Measurements from ENCODE around the gene SFTA2.

- TF ChIP-seq EZH2phosphoT487 (IDR thresholded peaks at IDR 0.05; ENCODE audit: insufficient read depth, low read depth), result no peak
- TF ChIP-seq EZH2 (IDR thresholded peaks at IDR 0.05; ENCODE audit: insufficient read depth, poor library complexity, severe bottlenecking), result no peak
Observed at GRCh38 chr6:30966154-30966553, 34.2 kb upstream of the SFTA2 start.

All from GM23248 (cell line).